Karpas-422 (cell line): Measurements from ENCODE around the gene HOXA3. TPM values are rescaled to one million over a fixed set of nuclear protein-coding genes. Genes with fewer than 3 reads are reported as not detected.

Experiments used
- DNase-seq: peaks from one replicate; pipeline ENCODE4 v3.0.0-alpha.2; 2015
- H2AFZ ChIP-seq: fragments of 200-600 bp; sonication (generic); 2 replicates; pipeline ENCODE4 v1.6.1; 2014; ENCODE audit warnings: antibody characterized with exemption, low read length, mixed read lengths
- H3K27ac ChIP-seq: fragments of 200-600 bp; sonication (generic); 2 replicates; pipeline ENCODE4 v1.5.1; 2014; ENCODE audit warnings: mild to moderate bottlenecking, low read length, moderate library complexity
- H3K27me3 ChIP-seq: fragments of 200-600 bp; sonication (generic); 2 replicates; pipeline ENCODE4 v1.6.1; 2014; ENCODE audit warnings: low read length, mixed read lengths
- H3K36me3 ChIP-seq: fragments of 200-600 bp; sonication (generic); 2 replicates; pipeline ENCODE4 v1.6.1; 2014; ENCODE audit warnings: low read length, mixed read lengths; ENCODE audit not compliant: insufficient read depth
- H3K4me1 ChIP-seq: fragments of 200-600 bp; sonication (generic); 2 replicates; pipeline ENCODE4 v1.6.1; 2014; ENCODE audit warnings: mild to moderate bottlenecking, low read length, mixed read lengths
- H3K4me2 ChIP-seq: fragments of 200-600 bp; sonication (generic); 2 replicates; pipeline ENCODE4 v1.6.1; 2014; ENCODE audit warnings: low read length, low read depth, mild to moderate bottlenecking; ENCODE audit not compliant: poor library complexity, severe bottlenecking
- H3K4me3 ChIP-seq: fragments of 200-600 bp; sonication (generic); 2 replicates; pipeline ENCODE4 v1.5.1; 2014; ENCODE audit warnings: mild to moderate bottlenecking, antibody characterized with exemption, low read length, mixed read lengths
- H3K79me2 ChIP-seq: fragments of 200-600 bp; sonication (generic); 2 replicates; pipeline ENCODE4 v1.6.1; 2014; ENCODE audit warnings: mild to moderate bottlenecking, low read length, mixed read lengths
- H3K9ac ChIP-seq: fragments of 200-600 bp; sonication (generic); 2 replicates; pipeline ENCODE4 v1.6.0; 2014; ENCODE audit warnings: low read length
- H3K9me2 ChIP-seq: fragments of 200-600 bp; sonication (generic), shearing (Covaris generic); replicated peaks from 2 replicates; pipeline ENCODE4 v1.6.0; 2014; ENCODE audit warnings: mild to moderate bottlenecking, low read length, moderate library complexity; ENCODE audit not compliant: insufficient read depth
- H3K9me3 ChIP-seq: fragments of 300-700, 200-600 bp; sonication (generic); 2 replicates; pipeline ENCODE4 v1.6.1; 2014; ENCODE audit warnings: low read length, mixed read lengths
- H4K20me1 ChIP-seq: fragments of 200-600 bp; sonication (generic); 2 replicates; pipeline ENCODE4 v1.6.1; 2014; ENCODE audit warnings: mild to moderate bottlenecking, antibody characterized with exemption, low read length, low read depth; ENCODE audit not compliant: insufficient read depth
- total RNA-seq: library from RNA; depleted of rRNA; stranded (reverse); fragments of >200 nt; shearing (Covaris generic); gene quantifications from 2 replicates; pipeline ENCODE4 v1.2.3, GENCODE V29; 2014; ENCODE audit warnings: low replicate concordance

The HOXA3 gene
- total RNA-seq, 1 experiment from 2014 or later: 1.3 TPM

DNA sequence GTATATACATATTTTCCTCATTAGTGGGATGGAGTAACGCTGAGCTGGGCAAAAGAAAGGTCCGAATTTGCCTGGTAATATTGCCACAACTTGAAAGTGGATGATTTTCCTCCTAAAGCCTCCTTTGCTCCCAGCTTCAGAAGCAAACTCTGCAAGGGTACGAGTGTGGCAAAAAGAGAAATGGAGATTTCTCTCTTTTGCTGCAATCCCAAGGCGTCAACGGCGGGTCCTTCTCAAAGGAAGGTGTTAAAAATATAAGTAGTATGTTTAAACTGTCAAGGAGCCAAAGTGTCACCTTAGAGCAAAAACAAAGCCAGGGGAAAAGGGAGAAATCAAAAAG, 37.5 kb downstream of the HOXA3 start:
- no peaks in the 10 kb centered on the region; the same call in 1 of the 2 replicates for H3K36me3 ChIP-seq
- no peak overlapping the region for H3K4me3 ChIP-seq
- no peaks in the 10 kb centered on the region for H3K9me2 ChIP-seq
- H3K4me1 ChIP-seq: no peaks in the 10 kb centered on the region
- no peaks in the 10 kb centered on the region for H3K27me3 ChIP-seq
- no peak overlapping the region for H3K9ac ChIP-seq
- no peaks in the 10 kb centered on the region for H3K9me3 ChIP-seq
- DNase-seq: no peak
- H2AFZ ChIP-seq: no peak overlapping the region
- no peaks in the 10 kb centered on the region for H3K79me2 ChIP-seq
- no peaks in the 10 kb centered on the region for H4K20me1 ChIP-seq
- no peak overlapping the region for H3K27ac ChIP-seq
- H3K4me2 ChIP-seq: no peak overlapping the region

GRCh38 chr7:27113991-27114769, 38.2 kb downstream of the HOXA3 start:
- H3K36me3 ChIP-seq: no peaks in the 10 kb centered on the region; the same call in 1 of the 2 replicates
- no peaks in the 10 kb centered on the region for H3K9me3 ChIP-seq
- H3K4me1 ChIP-seq: no peaks in the 10 kb centered on the region
- H3K9ac ChIP-seq: no peak overlapping the region
- no peak overlapping the region for H3K27ac ChIP-seq
- no peak overlapping the region for H2AFZ ChIP-seq
- no peaks in the 10 kb centered on the region for H3K79me2 ChIP-seq
- DNase-seq: no peak
- no peaks in the 10 kb centered on the region for H3K9me2 ChIP-seq
- H3K4me2 ChIP-seq: no peak overlapping the region
- H3K4me3 ChIP-seq: no peak overlapping the region
- H3K27me3 ChIP-seq: no peaks in the 10 kb centered on the region
- no peaks in the 10 kb centered on the region for H4K20me1 ChIP-seq

- H3K9me2 ChIP-seq: no peaks in the 10 kb centered on the region
- H3K4me3 ChIP-seq: no peak overlapping the region
- H3K79me2 ChIP-seq: no peaks in the 10 kb centered on the region
- DNase-seq: no peak
- no peak overlapping the region for H3K27ac ChIP-seq
- H3K4me1 ChIP-seq: no peaks in the 10 kb centered on the region
- no peaks in the 10 kb centered on the region; the same call in 1 of the 2 replicates for H3K36me3 ChIP-seq
- no peaks in the 10 kb centered on the region for H3K9me3 ChIP-seq
- H3K9ac ChIP-seq: no peak overlapping the region
- H3K27me3 ChIP-seq: no peaks in the 10 kb centered on the region
- H3K4me2 ChIP-seq: no peak overlapping the region
- H4K20me1 ChIP-seq: no peaks in the 10 kb centered on the region
- no peak overlapping the region for H2AFZ ChIP-seq
Observed at GRCh38 chr7:27112955-27113949, 39.1 kb downstream of the HOXA3 start.

GRCh38 chr7:27112361-27112760, 40.0 kb downstream of the HOXA3 start:
- Histone ChIP-seq H3K27ac (no peak overlapping the region), H2AFZ (no peak overlapping the region), H3K36me3 (no peaks in the 10 kb centered on the region; the same call in 1 of the 2 replicates), H4K20me1 (no peaks in the 10 kb centered on the region), H3K27me3 (no peaks in the 10 kb centered on the region), H3K9me2 (no peaks in the 10 kb centered on the region), H3K9ac (no peak overlapping the region), H3K4me3 (no peak overlapping the region), H3K4me2 (no peak overlapping the region), H3K79me2 (no peaks in the 10 kb centered on the region), H3K4me1 (no peaks in the 10 kb centered on the region), H3K9me3 (no peaks in the 10 kb centered on the region)
- DNase-seq: no peak

DNA sequence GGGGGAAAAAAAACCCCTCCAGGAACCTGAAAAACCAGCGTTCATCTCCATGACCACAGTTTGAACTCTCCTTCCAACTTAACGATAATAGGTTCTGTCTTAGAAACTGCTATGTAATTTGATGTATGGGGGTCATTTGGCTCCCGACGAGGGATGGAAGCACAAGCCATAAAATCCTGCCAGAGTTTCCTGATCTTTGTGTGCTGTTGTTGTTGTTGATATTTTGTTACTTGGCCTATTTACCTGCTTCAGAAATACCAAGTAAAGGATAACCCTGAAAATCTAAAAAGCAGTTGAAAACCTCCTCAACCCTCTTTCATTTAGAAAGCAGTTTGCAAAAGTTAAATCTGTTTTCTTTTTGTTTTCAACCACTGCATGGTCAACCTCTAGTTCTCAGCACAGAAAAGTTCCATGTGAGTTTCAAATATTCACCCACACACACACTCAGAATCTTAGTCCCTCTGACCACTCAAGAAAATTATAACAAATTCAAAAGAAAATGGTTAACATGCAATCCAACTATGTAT, 40.6 kb downstream of the HOXA3 start:
- Histone ChIP-seq H3K9me2 (no peaks in the 10 kb centered on the region), H3K79me2 (no peaks in the 10 kb centered on the region), H3K36me3 (no peaks in the 10 kb centered on the region; the same call in 1 of the 2 replicates), H3K9ac (no peak overlapping the region), H4K20me1 (no peaks in the 10 kb centered on the region), H3K27me3 (no peaks in the 10 kb centered on the region), H3K9me3 (no peaks in the 10 kb centered on the region), H3K4me2 (no peak overlapping the region), H3K27ac (no peak overlapping the region), H3K4me3 (no peak overlapping the region), H2AFZ (no peak overlapping the region), H3K4me1 (no peaks in the 10 kb centered on the region)
- no peak for DNase-seq

DNA sequence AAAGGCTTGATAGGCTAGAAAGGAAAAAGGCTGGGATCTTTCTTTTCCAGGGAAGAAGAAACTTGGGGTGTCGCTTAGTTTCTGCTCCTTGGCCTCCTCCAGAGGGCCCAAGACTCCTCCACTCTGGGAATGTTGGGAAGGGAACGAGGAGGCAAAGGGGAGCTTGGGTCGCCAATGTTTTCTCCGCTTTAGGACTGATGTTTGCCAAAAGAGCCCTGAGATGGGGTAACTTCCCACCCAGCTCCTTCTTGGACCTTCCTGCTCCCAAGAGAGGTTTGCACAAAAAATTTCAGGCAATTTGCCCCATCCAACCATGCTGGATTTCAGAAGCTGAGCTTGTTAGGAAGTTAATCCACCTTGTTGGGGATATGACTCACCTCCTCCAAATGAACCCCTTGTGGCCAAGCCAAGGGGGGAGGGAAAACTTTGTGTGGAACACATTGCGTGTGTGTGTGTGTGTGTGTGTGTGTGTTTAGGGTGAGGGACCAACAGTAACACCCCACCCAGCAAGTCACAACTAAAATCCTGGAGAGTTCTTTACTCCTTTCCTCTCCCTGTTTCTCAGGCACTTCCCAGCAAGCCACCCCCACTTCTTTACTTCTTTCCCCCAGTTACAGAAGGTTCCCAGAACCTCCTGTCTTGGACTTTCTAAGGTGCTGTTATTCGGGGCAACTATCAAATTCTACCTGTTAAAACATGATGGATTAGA, 41.2 kb downstream of the HOXA3 start:
- Histone ChIP-seq H3K27me3 (no peaks in the 10 kb centered on the region), H3K79me2 (no peaks in the 10 kb centered on the region), H3K9me2 (no peaks in the 10 kb centered on the region), H3K4me2 (no peak overlapping the region), H3K4me3 (no peak overlapping the region), H3K36me3 (no peaks in the 10 kb centered on the region; the same call in 1 of the 2 replicates), H3K4me1 (no peaks in the 10 kb centered on the region), H4K20me1 (no peaks in the 10 kb centered on the region), H3K9ac (no peak overlapping the region), H2AFZ (no peak overlapping the region), H3K27ac (no peak overlapping the region), H3K9me3 (no peaks in the 10 kb centered on the region)
- DNase-seq: no peak

GRCh38 chr7:27110186-27111031, 42.0 kb downstream of the HOXA3 start:
- no peak for DNase-seq
- Histone ChIP-seq H3K4me2 (no peak overlapping the region), H3K9me3 (no peaks in the 10 kb centered on the region), H4K20me1 (no peaks in the 10 kb centered on the region), H3K4me3 (no peak overlapping the region), H3K36me3 (no peaks in the 10 kb centered on the region; the same call in 1 of the 2 replicates), H3K27me3 (no peaks in the 10 kb centered on the region), H2AFZ (no peak overlapping the region), H3K9ac (no peak overlapping the region), H3K9me2 (no peaks in the 10 kb centered on the region), H3K4me1 (no peaks in the 10 kb centered on the region), H3K79me2 (no peaks in the 10 kb centered on the region), H3K27ac (no peak overlapping the region)
